AG09319 (cell line): ENCODE measurements around the gene NOC4L.

Experiments used
- DNase-seq: peaks from one replicate; pipeline ENCODE4 v3.0.0-alpha.2; 2010; ENCODE audit warnings: low read depth; ENCODE audit errors: extremely low read depth
- TF ChIP-seq, protein P1 (sequence below): IDR thresholded peaks from 2 replicates; pipeline ENCODE4 v1.5.1; 2011; ENCODE audit warnings: low read depth, mild to moderate bottlenecking, inconsistent platforms, low read length, moderate library complexity

NOC4L gene

DNA sequence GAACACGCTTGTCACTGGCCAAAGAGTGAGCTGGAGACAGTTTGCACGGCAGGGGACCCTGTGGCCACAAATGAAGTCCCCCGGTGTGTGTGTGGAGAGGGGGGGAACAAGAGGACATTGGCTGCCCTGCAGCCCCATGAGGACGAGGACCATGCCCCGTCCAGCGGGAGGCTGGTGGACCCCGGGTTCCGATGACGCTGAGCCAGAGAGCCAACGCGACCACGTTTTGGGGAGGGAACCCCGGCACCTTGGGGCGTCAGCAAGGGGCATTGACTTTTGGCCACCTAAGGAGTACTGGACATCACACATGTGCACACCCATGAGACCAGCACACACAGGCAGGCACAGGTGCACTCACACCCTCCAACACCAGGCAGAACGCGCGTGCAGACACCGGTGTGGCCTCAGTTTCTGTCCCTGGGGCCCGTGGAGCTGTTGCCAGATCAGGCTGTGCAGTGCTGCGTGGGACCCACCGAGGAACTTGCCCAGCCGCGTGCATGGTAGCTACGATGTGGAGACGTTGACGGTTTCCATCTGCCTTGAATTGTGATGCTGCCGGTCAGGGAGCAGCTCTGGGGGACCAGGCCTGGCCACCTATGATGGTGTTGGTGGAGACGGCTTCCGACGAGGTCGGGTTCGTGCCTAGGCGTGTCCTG, 26.5 kb downstream of the NOC4L start:
- TF ChIP-seq, protein P1, sequence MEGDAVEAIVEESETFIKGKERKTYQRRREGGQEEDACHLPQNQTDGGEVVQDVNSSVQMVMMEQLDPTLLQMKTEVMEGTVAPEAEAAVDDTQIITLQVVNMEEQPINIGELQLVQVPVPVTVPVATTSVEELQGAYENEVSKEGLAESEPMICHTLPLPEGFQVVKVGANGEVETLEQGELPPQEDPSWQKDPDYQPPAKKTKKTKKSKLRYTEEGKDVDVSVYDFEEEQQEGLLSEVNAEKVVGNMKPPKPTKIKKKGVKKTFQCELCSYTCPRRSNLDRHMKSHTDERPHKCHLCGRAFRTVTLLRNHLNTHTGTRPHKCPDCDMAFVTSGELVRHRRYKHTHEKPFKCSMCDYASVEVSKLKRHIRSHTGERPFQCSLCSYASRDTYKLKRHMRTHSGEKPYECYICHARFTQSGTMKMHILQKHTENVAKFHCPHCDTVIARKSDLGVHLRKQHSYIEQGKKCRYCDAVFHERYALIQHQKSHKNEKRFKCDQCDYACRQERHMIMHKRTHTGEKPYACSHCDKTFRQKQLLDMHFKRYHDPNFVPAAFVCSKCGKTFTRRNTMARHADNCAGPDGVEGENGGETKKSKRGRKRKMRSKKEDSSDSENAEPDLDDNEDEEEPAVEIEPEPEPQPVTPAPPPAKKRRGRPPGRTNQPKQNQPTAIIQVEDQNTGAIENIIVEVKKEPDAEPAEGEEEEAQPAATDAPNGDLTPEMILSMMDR: no peak
- DNase-seq: no peak

DNA sequence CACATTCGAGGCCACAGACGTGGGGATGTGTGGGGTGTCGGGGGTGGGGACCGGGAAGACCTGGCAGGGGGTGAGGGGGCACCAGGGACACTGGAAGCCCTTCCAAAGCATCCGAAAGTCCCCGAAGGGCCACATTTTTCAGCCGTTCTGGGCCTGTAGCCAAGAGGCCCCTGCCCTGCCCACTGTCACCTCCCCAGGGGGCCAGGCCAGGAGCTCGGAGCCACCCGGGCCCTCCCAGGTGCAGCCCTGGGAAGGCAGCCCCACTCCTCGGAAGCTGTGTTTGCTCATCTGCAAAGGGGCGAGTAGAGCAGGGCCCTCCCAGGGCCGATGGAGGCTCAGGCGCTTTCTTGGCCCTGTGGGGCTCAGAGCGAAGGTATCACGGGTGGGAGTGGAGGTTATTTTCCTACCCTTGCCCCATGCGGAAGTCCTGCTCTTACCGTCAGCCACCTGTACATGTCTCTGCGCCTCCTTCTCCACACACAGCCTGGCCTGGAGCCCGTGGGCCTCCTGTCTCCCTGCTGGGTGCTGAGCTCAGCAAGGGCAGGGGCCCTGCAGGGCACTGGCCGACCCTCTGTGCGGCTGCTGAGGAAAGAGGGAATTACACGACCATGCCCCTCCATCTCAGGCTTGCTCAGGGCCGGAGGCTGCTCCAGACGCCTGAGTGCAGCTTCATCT, 27.2 kb downstream of the NOC4L start:
- DNase-seq: no peak
- TF ChIP-seq, protein P1: no peak

DNA sequence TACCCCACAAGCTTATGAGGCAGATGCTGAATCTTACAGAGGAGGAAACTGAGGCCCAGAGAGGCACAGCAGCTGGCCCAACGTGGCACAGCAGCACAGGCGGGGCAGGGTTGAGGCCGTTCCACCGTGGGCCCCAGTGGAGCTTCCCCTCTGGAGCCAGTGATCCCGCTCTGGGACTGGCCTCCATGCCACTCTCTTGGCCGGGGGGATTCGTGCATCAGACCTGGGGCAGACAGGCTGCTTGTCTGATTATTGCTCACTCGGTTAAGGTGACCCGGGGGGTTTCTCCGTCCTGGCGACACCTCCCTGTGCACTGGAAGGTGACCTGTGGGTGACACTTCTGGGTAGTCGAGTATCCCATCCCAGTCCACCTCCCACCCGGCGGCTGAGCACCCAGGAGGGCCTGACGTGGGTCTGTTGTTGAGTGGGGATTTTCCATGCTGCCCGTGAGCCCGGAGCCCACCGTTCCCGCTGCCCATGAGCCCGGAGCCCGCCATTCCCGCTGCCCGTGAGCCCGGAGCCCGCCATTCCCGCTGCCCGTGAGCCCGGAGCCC, 27.8 kb downstream of the NOC4L start:
- no peak for DNase-seq
- TF ChIP-seq, protein P1: no peak

DNA sequence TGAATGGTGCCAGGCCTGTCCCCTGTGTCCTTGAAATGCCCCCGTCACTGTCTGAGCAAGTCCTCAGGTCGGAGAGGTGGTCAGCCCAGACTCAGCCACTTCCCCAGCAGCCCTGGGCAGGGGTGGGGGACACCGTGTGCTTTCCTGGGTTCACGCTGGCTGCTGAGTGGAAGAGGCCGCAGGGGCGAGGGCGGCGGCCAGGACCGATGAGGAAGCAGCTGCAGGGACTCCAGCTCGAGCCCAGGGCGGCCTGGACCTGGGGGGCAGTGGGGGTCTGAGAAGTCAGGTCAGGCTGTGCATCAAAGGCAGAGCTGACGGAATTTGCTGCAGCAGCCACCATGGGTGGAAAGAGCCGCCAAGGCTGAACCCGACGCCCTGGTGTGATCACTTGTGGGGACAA, 28.4 kb downstream of the NOC4L start:
- DNase-seq: no peak
- TF ChIP-seq, protein P1: no peak

DNA sequence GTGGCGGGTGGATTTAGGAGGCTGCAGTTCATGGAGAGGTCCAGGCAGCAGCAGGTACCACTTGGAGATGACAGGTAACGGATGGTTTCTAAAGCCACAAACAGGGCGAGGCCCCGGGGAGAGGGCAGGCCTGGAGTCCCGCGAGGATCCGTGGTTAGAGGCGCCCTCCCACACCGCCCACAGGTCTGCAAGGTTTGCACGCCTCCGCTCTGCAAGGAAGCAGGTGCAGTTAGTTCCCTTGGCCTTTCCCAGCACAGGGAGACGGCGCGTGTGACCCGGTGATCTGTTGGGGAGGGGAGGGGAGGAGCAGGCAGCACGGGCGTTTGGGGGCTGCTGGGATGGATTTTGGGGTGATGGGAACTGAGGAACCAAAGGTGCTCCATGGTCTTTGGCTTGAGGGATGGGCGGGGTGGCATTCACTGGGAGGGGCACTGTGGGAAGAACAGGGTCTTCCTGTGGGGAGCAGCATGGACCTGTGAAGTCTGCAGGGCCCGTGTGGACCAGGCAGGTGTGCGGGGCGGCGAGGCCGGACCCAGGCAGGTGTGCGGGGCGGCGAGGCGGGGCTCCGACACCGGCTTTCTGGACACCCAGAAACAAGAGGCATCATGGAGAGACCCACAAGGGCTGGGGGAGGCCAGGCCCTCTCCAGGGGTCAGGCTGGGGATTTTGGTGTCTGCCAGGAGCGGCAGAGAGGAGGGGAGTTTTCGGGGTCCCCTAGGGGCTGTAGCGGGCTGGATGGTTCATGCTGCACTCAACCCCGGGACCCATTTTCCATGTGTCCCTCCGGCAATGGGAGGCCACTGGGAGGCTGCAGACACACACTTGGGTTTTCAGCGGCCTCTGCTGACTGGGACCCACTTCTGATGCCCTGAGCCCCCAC, 29.1 kb downstream of the NOC4L start:
- TF ChIP-seq, protein P1: no peak
- DNase-seq: no peak

DNA sequence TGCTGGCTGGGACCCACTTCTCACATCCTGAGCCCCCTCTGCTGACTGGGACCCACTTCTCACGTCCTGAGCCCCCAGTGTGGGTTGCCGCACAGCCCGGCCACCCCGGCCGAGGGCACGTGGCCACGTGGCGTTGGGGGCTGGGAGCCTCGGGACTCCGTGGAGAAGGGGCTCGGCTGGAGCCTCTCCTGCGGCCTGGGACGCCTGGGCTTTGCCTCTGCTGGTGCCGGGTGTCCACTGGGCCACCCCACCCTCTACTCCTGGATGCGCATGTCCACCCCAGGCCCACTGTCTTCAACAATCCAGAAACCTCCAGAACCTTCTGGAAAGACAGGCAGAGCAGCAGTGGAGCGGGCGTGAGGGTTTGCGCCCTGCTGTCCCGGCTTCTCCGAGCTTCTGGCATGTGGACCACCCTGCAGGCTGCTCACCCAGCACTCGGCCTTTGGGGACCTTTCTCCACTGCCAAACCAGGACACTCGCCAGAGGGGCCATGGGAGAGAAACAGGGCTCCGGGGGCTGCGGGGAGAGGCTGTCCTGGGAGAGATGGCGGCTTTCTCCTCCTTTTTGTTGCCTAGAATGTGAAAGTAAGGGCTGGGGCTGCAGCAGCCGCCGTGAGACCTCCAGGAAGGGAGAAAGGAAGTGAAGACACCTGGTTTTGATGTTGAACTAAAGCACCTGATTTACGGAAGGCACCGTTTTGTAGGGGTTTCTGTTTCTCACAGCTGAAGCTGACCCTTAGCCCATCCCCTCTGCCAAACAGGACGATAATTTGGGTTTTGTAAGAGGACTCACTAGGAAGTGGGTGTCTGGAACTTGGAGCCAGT, 30.0 kb downstream of the NOC4L start:
- TF ChIP-seq, protein P1: no peak

More for the DNA sequence above, 30.0 kb downstream of the NOC4L start:
- no peak for DNase-seq
